ENCODE results near the gene VPS41. TPM values are rescaled to one million over a fixed set of nuclear protein-coding genes. Genes with fewer than 3 reads are reported as not detected.

Gene VPS41
- total and polyA plus RNA-seq, 4 donors: 9.2 to 24.1 (median 16.1) TPM

- DNase-seq (ENCODE audit: low spot score): no peak
- WGBS: 53% methylated on average over 1 of the region's 1 CpG
- peaks cover 0 to 2% (median 0%) of the 10 kb centered on the region in 4 donors for H3K27me3 ChIP-seq (ENCODE audit: control insufficient read depth in 4 of 4, insufficient read depth in 4 of 4, low read length in 3 of 4)
- no peak overlapping the region for H3K4me3 ChIP-seq (ENCODE audit: low read depth in 1 of 3, low read length in 3 of 3)
- no peak overlapping the region for H3K9ac ChIP-seq (ENCODE audit: low read depth in 1 of 2, low read length in 2 of 2)
- H3K4me1 ChIP-seq (ENCODE audit: control insufficient read depth in 4 of 4, insufficient read depth in 4 of 4, low read length in 3 of 4): no peaks in the 10 kb centered on the region
- no peak overlapping the region for H3K27ac ChIP-seq (ENCODE audit: low read depth in 1 of 2, low read length in 2 of 2)
- TF ChIP-seq YY1 (IDR thresholded peaks at IDR 0.05): no peak
- no peak for TF ChIP-seq TAF1 (conservative IDR thresholded peaks at IDR 0.05)
- H3K9me3 ChIP-seq (ENCODE audit: control insufficient read depth in 4 of 4, low read length in 3 of 4): no peaks in the 10 kb centered on the region
- H3K36me3 ChIP-seq (ENCODE audit: control insufficient read depth in 4 of 4, insufficient read depth in 3 of 4, low read depth in 1 of 4, low read length in 3 of 4): no peaks in the 10 kb centered on the region
Measured at GRCh38 chr7:38674513-38674912, 234.5 kb downstream of the VPS41 start.

DNA sequence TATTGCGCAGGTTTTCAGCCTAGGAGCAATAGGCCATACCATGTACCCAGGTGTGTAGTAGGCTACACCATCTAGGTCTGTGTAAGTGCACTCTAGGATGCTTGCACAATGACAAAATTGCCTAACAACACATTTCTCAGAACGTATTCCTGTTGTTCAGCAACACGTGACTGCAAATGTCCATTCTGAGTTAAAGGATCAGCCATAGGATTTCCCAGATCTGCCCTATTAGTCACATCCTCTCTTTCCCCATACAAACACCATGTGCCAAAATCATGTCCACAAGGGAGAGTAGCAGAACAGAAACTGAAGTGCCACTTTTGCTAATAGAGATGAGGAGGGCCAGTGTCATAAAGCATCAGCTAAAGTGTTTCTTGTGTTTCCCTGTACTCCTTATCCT lies 235.2 kb downstream of the VPS41 start:
- TF ChIP-seq RXRA (IDR thresholded peaks at IDR 0.05): no peak
- no peak for TF ChIP-seq MAX (IDR thresholded peaks at IDR 0.05)
- no peak for TF ChIP-seq NR2F2 (IDR thresholded peaks at IDR 0.05)
- TF ChIP-seq, protein P1, sequence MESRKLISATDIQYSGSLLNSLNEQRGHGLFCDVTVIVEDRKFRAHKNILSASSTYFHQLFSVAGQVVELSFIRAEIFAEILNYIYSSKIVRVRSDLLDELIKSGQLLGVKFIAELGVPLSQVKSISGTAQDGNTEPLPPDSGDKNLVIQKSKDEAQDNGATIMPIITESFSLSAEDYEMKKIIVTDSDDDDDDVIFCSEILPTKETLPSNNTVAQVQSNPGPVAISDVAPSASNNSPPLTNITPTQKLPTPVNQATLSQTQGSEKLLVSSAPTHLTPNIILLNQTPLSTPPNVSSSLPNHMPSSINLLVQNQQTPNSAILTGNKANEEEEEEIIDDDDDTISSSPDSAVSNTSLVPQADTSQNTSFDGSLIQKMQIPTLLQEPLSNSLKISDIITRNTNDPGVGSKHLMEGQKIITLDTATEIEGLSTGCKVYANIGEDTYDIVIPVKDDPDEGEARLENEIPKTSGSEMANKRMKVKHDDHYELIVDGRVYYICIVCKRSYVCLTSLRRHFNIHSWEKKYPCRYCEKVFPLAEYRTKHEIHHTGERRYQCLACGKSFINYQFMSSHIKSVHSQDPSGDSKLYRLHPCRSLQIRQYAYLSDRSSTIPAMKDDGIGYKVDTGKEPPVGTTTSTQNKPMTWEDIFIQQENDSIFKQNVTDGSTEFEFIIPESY (IDR thresholded peaks at IDR 0.05): no peak
- no peak for TF ChIP-seq GABPA (IDR thresholded peaks at IDR 0.05 in 1 of 2, conservative IDR thresholded peaks at IDR 0.05 in 1 of 2)
- TF ChIP-seq JUND (IDR thresholded peaks at IDR 0.05): no peak
- no peak for TF ChIP-seq FOXA1 (IDR thresholded peaks at IDR 0.05)
- no peak for TF ChIP-seq EGR1 (IDR thresholded peaks at IDR 0.05; ENCODE audit: low read depth in 2 of 2)
- H3K4me1 ChIP-seq (ENCODE audit: control insufficient read depth in 4 of 4, insufficient read depth in 4 of 4, low read length in 3 of 4): no peaks in the 10 kb centered on the region
- no peaks in the 10 kb centered on the region for H3K9me3 ChIP-seq (ENCODE audit: control insufficient read depth in 4 of 4, low read length in 3 of 4)
- no peak for DNase-seq (ENCODE audit: low spot score)
- no peak overlapping the region for H3K4me3 ChIP-seq (ENCODE audit: low read depth in 1 of 3, low read length in 3 of 3)
- WGBS: 66% methylated on average over 3 of the region's 3 CpGs
- H3K27ac ChIP-seq (ENCODE audit: low read depth in 1 of 2, low read length in 2 of 2): no peak overlapping the region
- no peaks in the 10 kb centered on the region for H3K36me3 ChIP-seq (ENCODE audit: control insufficient read depth in 4 of 4, insufficient read depth in 3 of 4, low read depth in 1 of 4, low read length in 3 of 4)
- H3K27me3 ChIP-seq (ENCODE audit: control insufficient read depth in 4 of 4, insufficient read depth in 4 of 4, low read length in 3 of 4): peaks cover 0 to 2% (median 0%) of the 10 kb centered on the region in 4 donors
- H3K9ac ChIP-seq (ENCODE audit: low read depth in 1 of 2, low read length in 2 of 2): no peak overlapping the region

Other genes with a start within 250 kb of the VPS41 start
- under 1 TPM; under 0.01 to 0.08 TPM for gene POU6F2, start 68.7 kb upstream of the VPS41 start, total RNA-seq
- under 1 TPM in 1 of 2 donors, not detected in 1; 0.24 TPM for gene POU6F2, start 68.7 kb upstream of the VPS41 start, polyA plus RNA-seq

All from liver (tissue), 9 donors.